ENCODE measurements around the gene DPYSL4.

DPYSL4 gene

DNA sequence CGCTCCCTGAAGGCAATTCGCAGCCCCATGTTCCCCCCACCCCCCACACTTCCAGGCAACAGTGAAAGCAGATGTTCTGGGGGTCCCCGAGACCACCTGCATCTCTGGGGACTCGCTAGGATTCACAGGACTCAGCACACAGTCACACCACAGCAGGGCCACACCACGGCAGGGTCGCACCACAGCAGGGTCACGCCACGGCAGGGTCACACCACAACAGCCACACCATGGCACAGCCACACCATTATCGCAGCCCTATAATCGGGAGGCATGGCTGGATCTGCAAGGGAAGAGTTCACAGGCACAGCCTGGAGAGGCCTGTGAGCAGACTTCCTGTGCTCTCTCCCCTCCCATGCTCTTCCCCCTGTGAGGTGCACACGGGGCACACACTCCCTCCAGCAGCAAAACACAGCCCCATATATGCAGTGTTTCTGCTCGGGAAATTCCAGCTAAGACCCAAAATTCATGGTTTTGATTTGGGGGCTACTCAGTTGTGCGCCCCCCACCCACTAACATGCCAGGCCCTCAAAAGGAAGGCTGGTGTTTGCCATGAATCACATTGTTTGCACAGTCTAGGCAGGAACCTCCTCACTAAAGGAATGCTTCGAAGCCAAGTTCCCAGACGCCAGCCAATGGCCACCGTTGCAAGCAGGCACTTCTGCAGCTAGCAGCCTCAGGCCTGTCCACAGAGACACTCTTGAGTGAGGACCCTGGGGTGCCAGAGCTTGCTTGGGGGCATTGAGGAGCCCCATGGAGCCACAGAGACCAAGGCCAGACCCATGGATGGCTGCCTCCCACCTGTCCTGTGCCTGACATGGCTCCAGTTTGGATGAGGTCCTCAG is 7.0 kb upstream of the DPYSL4 start:
- DNase-seq = no peak

DNA sequence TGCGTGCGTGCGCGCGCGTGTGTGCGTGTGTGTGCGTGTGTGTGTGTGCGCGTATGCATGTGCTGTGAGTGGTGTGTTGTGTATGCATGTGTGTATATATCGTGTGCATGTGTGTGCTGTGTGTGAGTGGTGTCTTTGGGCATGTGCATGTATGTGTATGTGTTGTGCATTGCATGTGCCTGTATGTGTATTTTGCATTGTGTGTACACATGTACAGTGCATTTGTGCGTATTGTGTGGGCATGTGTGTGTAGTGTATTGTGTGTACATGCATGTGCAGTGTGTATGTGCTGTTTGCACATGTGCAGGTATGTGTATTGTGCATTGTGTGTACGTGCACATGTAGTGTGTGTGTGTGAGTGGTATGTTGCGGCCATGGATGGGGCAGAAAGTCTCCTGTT is 6.0 kb upstream of the DPYSL4 start:
- DNase-seq = no peak

DNA sequence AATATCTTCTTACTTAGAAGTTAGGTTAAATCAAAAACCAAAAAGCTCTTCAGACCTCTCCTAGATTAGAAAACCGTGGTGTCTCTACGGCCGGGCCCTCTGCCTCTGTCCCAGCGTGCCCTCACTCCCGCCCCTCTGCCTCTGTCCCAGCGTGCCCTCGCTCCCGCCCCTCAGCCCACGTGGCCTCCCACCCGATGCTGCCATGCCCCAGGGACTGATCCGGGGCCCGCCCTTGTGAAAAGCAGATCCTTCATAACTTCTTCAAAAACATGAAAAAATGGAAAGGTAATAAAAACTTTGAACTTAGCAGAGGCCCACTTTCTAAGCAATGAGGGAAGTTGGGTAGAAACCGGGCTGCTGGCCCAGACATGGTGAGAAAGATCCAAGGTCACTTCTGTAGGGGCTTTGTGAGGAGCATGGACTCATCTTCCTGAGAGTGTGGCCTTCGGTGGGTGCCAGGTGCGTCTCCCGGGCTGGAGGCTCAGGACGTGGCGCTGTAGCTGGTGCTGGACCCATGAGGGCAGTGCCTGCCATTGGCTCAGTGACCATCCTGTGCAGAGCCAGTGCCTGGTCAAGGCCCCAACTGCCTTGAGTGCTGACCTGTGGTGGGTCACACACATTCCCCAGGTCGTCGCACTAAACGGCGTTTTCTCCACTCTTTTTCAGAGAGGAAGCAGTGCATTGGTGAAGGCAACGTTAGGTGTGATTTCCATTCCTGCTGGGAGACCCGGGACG is 4.9 kb upstream of the DPYSL4 start:
- no peak for DNase-seq

DNA sequence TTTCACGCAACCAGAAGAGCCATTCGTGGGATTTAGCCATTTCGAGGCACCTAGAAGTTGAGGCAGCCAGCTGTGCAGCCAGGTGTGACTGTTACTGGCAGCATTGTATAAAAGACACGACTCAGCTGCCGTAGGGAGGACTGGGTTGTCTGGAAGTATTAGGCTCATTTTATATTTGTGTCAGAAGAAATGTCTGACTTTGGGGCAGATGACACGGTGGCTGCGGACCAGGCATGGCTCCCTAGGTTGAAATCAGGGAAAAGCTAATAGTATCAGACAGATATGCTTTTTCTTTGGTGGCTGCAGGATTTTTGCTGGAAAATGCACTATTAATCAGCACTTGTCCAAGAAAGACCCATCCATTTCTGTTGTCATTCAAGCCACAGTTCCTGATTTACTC is 4.2 kb upstream of the DPYSL4 start:
- no peak for DNase-seq

DNA sequence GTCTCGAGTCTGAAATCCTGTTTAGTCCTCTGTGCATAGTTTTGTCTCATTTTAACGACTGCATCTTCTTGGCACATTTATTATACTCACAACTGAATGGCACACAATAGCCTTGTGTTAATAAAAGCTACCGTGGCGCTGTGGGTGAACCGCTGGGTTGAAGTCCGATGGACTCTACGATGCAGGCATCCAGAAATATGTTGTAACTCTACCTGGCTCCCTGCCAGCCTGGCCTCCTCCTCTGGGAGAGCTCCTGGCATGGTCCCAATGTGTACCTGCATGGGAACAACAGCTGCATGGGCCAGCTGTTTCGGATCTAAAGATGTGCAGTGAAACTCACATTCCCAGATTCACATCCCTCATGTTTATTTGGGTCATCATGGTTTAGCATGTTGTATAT is 3.7 kb upstream of the DPYSL4 start:
- DNase-seq = no peak

DNA sequence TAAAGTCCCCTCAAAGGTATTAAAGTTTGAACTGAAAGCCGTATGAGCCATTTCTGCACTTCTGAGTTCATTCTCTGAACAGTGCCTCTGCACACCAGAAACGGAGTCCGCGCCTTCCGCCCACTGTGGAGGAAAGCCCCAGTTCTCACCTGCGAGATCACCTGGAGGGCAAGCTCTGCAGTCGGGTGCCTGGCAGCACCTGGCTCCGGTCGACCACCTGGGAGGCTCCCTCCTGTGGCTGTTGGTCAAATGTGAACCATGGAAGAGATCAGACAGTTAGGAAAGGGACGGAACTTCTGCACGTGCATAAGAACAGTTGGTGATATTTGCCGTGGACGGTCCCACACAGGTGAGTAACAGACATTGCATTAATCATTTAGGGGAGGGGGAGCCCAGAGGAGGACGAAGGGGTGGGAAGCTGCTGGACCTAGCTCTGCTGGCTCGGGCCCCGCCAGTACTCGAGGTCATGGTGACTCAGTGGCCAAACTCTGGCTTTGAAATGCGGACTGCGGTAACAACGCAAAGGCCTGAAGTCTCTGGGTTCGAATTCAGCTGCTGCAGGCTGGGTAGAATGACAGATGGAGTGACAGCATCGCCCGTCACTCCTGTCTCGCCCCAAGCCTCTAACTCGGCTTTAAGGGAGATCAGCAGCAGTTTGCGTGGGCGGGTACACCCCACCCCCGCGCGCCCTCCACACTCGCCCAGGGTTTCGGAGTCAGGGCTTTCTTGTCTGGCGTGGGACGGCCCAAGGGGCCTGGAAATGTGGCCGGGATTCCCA is 1.7 kb upstream of the DPYSL4 start:
- DNase-seq = no peak

DNA sequence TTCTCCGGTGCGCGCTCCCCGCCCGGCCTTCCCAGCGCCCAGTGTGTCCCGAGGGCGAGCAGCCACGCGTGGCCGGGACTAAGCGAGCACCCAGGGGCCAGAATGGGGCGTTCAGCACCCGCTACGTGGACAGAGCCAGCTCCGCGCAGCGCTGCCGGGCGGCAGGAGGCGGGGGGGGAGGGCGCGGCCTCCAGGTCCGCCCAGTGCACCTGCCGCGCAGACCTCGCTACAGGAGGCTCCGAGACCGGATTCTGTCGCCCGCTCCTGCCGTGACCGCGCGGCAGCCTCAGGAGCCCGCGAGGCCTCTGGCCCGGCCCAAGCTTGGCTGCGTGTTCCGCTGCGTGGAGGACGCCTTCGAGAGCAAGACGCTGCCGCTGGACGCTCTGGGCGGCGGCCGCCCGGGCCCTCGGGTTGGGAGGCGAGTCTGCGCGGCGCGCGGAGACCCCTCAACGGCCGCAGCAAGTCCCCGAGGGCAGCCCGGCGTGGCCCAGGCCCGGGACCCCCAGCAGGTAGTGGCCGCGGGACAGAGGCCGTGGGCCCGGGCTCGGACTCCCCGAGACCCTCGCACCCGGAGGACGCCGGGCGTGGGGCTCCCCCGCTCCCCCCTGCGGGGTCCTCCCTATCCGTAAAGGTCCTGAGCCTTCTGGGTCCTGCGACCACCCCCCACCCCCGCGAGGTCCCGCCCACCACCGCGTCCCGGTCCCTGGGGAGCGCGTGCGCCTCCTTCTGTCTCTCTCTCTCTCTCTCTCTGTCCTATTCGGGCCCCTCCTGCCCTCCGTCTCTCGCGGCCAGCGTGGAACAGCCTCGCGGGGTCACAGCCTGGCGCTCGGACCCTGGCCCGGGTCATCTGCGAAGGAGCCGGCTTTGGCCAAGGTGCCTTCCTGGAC is 904 bp upstream of the DPYSL4 start:
- peak; percentile 67 for DNase-seq

DNA sequence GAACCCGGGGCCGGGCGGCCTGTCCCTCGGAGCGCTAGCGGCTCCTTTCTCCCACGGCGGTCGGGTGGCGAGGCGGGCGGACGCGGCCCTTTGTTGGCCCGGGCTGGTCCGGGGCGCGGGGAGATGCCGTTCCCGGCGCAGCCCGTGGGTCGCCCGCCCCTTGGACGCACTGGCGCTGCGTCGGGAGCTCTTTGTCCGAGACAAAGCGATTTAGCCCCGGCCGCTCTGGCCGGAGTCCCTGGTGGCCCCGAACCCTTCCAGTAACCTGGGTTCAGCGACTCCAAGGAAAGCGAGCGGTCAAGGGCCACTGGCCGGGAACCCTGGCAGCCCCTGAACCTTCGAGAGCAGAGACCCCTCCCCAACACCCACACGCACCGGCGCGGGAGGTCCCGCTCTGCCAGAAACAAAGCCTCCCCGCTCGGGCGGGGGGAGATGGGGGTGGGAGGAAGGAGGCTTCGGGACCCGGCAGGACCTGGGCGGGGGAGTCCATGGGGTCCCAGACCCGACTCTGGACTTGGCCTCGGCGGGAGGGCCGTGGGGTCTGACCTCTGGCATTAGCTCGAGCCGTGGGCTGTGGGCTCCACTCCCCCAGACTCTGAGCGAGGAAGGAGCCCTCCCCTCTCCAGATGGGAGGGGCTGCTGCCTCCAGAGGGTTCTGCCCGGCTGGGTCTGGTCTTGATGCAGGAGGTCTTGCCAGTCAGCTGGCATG is 836 bp downstream of the DPYSL4 start:
- DNase-seq = peak; percentile 23

DNA sequence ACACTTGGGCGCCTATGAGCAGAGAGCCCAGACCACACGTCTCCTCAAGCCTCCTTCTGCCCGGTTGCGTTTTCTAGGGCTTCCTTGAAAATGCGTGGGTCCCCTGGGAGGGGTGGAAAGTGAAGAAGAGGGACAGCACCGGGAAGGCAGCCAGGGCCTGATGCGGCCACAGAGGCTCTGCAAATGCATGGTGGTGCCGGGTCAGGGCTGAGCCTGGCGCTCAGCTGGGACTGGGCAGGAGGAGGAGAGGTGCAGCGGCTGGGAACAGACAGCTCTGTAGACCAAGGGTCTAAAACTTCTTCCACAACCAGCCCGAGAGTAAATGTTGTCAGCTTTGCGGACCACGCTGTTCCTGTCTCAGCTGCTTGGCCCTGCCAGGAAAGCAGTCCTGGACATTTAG is 1.6 kb downstream of the DPYSL4 start:
- DNase-seq = no peak

DNA sequence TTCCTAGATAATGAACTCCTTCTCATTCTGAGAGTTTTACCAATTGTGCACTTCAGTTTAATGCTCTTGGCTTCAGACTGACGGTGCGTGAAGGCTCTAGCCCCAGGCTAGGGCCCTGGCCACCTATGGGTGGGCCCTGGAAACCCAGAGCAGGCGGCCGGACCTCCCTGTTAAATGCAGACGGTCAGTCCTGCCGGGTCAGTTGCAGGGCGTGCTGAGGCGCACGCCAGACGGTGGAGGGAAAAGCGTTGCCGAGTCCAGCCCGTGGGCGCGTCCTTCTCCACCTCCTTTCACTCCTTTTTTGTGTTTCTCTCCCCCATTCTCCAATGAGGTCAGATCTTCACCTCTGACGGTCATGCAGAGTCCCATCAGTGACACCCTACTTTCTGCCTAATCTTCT is 2.3 kb downstream of the DPYSL4 start:
- DNase-seq = no peak

DNA sequence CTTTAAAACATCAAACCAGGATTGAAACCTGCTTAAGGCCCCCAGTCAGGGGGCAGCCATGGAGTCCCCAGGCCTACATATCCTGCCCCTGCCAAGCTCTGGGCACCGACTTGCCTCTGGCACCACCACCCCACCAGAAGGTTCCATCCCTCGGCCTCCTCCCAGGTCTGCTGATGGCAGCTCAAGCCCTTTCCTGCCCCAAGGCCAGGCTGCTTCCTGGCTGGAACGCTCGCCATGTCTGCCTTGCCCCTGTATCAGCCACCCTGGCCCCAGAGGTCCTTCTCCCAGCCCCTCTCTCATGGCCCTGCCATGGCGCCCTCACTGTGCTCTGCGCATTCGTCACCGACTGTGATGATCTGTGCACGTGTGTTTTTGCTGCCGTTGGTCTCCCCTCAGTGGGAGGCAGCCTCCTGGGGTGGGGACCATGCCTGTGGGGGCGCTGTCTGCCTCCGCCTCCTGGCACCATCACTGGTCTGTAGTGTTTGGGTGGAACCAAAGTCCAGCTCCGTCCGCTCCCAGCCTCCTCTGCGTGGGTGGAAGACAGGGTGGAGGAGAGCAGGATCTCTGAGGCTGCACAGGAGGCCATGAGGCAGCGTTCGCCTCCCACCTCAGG is 3.2 kb downstream of the DPYSL4 start:
- no peak for DNase-seq

DNA sequence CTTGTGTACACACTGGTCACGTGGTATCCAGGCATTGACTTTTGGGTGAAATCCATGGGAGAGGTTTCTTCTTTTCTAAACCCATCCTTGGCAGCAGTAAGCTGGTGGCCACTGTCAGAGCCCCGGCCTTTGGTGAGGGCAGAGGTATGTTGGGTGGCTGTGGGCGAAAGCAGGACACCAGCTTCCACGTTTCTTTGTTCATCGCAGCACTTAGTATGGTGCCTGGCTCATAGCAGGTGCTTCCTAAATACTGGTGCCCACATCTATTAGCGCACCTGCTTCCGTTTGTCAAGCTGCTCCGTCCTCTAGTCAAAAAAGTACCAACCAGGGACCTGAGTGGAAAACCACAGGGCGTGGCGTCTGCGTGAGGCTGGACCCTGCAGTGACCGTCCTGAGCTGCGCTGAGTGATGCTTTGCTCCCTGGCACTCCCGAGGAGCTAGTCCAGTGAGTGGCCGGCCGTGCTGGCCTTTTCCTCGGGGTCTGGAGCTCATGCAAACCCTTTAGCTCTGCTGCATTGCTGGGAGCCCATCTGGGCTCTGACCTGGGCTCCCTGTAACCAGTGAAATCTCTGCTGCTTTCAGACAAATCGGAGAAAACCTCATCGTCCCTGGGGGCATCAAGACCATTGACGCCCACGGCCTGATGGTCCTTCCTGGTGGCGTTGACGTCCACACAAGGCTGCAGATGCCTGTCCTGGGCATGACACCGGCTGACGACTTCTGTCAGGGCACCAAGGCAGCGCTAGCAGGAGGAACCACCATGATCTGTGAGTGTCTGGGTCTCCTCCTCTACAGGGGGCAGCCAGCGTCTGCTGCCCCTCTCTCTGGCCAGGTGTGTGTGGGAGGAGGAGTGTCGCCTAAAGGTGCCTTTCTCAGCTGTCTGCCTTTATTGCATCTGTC is 5.6 kb downstream of the DPYSL4 start:
- no peak for DNase-seq

DNA sequence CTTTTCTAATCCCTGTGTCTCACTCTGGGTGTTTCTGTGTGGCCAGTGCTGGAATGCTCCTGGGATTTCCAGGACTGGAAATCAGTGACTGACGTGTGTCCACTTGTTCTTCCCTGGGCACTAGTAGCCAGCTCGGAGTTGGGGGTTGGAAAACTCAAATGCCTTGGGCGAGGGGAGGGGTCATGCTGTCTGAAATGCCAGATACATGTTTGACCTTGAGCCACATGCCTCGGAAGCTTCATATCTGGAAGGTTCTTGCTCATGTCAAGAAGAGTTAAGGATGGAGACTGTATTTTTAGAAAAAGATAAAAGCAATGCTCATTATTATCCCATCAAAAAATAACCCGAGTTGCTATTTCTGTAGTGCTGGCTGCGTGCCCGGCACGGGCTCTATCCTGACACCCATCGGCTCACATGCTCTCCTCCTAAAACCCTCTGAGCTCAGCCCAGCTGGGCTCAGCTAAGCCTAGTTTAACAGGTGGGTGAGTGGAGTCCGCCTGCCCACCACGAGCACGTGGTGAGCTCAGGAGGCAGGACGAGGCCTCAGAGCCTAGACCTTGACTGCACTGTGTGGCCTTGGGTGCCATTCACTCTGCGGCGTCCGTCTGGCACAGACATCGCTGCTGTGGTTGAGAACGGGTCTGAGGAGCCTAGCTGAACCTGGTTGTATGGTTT is 6.4 kb downstream of the DPYSL4 start:
- DNase-seq = no peak

DNA sequence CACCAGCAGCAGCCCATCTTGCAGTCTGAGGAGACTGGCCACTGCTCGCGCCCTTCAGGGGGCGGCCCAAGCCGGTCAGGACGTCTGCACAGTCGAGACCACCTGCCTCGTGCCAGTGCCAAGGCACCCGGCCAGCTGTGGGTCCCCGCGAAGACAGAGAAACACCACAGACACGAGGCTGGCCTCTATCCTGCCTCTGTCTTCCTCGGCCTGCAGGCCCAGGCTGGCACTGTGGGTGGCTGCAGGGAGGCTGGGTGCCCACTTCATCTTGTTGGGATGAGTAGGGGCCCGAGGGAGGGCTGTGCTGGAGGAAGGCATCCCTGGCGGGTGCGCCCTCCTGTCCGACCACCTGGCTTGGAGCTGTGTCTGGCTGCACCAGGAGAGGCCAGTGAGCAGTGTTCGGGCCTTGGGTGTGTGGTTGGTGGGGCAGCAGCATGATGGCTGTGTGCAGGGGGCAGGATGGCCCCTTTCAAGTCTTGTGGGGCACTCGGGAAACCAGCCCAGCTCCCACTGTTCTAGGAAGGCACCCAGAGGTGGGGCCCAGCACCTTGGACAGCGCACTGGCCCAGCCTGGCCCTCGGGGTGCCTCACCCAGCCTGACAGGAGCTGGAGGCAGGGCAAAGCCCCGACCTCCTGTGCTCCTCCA is 7.3 kb downstream of the DPYSL4 start:
- no peak for DNase-seq

DNA sequence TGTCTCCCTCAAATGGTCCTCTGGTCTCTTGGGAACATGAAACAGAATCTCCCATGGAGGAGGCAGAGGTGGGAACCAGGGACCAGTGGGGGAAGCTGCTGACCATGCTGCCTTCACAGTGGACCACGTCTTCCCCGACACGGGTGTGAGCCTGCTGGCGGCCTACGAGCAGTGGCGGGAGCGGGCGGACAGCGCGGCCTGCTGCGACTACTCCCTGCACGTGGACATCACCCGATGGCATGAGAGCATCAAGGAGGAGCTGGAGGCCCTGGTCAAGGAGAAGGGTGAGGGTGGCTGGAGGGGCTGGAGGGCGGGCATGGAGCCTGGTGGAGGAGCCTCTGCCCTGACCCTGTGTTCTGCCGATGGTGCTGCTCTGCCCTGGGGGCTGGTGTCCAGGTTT is 8.0 kb downstream of the DPYSL4 start:
- DNase-seq = no peak

DNA sequence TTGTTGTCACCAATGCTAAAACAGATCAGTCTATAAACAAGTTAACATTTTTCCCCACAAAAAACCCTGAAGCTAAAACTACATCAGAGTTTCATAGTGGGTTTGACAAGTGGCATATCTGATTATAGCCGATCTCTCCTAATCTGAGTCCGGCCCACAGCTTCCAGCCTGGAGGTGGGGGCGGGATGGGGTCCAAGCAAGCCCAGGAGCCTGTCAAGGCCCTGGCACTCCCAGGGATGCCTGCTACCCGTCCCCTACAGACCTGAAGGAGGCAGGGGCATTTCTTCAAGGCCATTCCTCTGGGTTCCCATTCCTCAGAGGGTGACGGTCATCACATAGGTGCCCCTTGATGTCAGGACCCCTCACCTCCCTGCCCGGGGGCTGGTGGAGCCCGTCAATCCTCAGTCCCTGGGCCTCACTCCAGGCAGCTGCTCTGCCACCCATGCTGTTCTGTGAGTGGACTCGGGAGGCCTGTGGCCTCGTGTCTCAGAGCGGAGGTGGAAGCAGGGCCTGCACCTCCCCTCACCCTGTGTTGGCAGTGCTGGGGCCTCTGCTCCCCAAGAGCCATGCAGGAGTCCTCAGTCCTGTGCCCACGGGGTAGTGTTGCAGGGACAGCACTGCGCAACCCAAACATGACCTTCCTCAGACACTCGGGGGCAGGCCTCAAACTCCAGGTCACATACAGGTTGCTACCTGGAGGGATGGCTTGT is 8.8 kb downstream of the DPYSL4 start:
- no peak for DNase-seq

DNA sequence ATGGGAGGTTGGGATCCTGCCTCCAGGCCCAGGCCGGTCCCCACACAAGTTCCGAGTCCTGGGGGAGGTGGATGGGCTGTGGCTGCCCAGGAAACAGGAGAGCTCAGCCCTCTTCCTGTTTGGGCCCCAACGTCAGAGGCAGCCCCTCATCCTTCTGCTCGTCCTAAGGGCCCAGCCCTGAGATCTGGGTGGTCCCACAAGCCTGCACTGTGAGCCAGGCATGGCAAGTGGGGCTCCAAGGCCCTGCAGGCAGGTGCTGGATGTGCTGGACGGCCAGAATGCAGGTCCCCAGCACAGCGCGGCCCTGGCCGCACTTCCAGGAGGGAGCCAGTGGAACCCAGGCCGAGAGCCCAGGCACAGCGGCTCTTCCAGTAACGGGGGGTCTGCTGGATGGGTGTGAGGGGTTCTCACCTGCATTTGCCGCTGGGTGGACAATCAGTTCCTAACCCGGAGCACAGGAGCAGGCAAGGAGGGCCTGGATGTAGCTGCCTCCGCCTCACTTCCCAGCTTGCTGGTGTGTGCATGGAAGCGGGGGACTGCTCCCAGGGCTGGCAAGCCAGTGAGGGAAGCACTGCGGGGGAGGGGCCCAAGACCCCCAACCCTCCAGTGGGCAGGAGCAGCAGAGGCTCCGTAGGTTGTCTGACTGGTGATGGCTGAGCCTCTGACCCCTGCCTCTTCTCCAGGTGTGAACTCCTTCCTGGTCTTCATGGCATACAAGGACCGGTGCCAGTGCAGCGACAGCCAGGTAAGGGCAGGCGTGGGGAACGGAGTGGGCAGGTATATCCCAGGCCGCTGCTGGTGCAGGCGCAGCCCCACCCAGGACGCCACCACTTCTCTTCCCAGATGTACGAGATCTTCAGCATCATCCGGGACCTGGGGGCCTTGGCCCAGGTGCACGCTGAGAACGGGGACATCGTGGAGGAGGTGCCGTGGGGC is 9.7 kb downstream of the DPYSL4 start:
- no peak for DNase-seq
